Measurements from ENCODE around the gene MAML3. TPM values are rescaled to one million over a fixed set of nuclear protein-coding genes. Genes with fewer than 3 reads are reported as not detected.

MAML3 gene
- total RNA-seq, 2 experiments from 2014 or later, result 2.5 to 2.9 TPM

GRCh38 chr4:139694522-139695107 lies 459.4 kb downstream of the MAML3 start:
- Histone ChIP-seq H3K36me3 (ENCODE audit: insufficient read depth, low read length) (no peaks in the 10 kb centered on the region), H3K4me1 (ENCODE audit: insufficient read depth, low read length) (no peaks in the 10 kb centered on the region), H3K4me3 (ENCODE audit: low read length) (no peak overlapping the region), H3K27me3 (ENCODE audit: control insufficient read depth in 1 of 2, insufficient read depth in 2 of 2, low read length in 2 of 2) (no peaks in the 10 kb centered on the region), H3K27ac (ENCODE audit: low read depth in 1 of 2, low read length in 2 of 2) (no peak overlapping the region), H3K9me3 (ENCODE audit: control insufficient read depth in 1 of 2, insufficient read depth in 1 of 2, low read length in 2 of 2) (peaks cover 0 to 4% of the 10 kb centered on the region in 2 experiments)
- Mint-ChIP-seq H3K4me3 (no peak overlapping the region), H3K36me3 (ENCODE audit: low read depth) (peaks cover 17% of the 10 kb centered on the region), H3K27ac (no peak overlapping the region), H3K27me3 (no peaks in the 10 kb centered on the region), H3K4me1 (ENCODE audit: low read depth) (no peaks in the 10 kb centered on the region), H3K9me3 (peaks cover 5% of the 10 kb centered on the region)
- ATAC-seq (ENCODE audit: poor library complexity), result no peak
- ChIA-PET CTCF (no interaction called here), POLR2A (no interaction called here)
- intact Hi-C loops (cut with DNase I, micrococcal nuclease), result no loop called here
- no peak for DNase-seq
- TF ChIP-seq, protein P1, sequence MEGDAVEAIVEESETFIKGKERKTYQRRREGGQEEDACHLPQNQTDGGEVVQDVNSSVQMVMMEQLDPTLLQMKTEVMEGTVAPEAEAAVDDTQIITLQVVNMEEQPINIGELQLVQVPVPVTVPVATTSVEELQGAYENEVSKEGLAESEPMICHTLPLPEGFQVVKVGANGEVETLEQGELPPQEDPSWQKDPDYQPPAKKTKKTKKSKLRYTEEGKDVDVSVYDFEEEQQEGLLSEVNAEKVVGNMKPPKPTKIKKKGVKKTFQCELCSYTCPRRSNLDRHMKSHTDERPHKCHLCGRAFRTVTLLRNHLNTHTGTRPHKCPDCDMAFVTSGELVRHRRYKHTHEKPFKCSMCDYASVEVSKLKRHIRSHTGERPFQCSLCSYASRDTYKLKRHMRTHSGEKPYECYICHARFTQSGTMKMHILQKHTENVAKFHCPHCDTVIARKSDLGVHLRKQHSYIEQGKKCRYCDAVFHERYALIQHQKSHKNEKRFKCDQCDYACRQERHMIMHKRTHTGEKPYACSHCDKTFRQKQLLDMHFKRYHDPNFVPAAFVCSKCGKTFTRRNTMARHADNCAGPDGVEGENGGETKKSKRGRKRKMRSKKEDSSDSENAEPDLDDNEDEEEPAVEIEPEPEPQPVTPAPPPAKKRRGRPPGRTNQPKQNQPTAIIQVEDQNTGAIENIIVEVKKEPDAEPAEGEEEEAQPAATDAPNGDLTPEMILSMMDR (IDR thresholded peaks at IDR 0.05), result no peak

DNA sequence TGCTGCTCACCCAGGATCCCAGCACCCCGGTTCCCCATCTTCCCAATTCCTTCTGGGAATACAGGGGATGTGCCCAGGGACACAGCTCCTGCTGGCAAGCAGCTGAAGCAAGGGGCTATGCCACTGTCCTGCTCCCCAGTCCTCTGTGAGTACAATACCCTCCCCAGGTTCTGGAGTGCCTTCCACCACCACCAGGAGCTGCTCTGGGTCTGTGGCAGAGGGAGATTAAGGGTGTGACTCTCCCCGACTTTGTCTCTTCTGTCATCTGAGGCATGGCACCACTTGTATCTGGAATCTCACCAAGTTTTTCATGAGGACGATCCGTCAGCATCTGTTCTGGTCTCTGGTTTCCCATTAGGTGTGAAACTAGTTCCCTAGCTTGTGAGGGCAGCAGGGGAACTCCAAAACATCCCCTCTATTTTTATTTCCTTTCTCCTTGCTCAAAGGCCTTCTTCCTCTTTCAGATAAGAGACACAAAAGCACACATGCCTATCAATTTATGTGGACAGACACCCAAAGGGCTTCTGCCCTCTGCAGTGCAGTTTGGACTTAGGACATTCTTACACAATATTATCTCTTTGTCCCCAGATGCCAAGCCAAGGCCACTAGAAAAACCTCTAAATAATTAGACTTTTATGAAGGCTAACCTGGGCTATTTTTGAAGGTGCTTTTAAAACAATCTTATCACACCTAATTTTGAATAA lies 461.5 kb downstream of the MAML3 start:
- Mint-ChIP-seq H3K4me1 (ENCODE audit: low read depth) (no peaks in the 10 kb centered on the region), H3K36me3 (ENCODE audit: low read depth) (peaks cover 17% of the 10 kb centered on the region), H3K27ac (no peak overlapping the region), H3K9me3 (peaks cover 5% of the 10 kb centered on the region), H3K27me3 (no peaks in the 10 kb centered on the region), H3K4me3 (no peak overlapping the region)
- ATAC-seq (ENCODE audit: poor library complexity) (no peak), DNase-seq (peak in 2 of 14 experiments; percentile 7 to 11)
- Histone ChIP-seq H3K27me3 (ENCODE audit: control insufficient read depth in 1 of 2, insufficient read depth in 2 of 2, low read length in 2 of 2) (no peaks in the 10 kb centered on the region), H3K4me3 (ENCODE audit: low read length) (no peak overlapping the region), H3K36me3 (ENCODE audit: insufficient read depth, low read length) (no peaks in the 10 kb centered on the region), H3K27ac (ENCODE audit: low read depth in 1 of 2, low read length in 2 of 2) (no peak overlapping the region), H3K9me3 (ENCODE audit: control insufficient read depth in 1 of 2, insufficient read depth in 1 of 2, low read length in 2 of 2) (no peaks in the 10 kb centered on the region), H3K4me1 (ENCODE audit: insufficient read depth, low read length) (no peaks in the 10 kb centered on the region)
- intact Hi-C loops (cut with DNase I, micrococcal nuclease), result no loop called here
- ChIA-PET CTCF (no interaction called here), POLR2A (no interaction called here)
- TF ChIP-seq, protein P1 (IDR thresholded peaks at IDR 0.05), result no peak

GRCh38 chr4:139690419-139690818 lies 463.6 kb downstream of the MAML3 start:
- H3K27ac ChIP-seq (ENCODE audit: low read depth in 1 of 2, low read length in 2 of 2), result no peak overlapping the region
- ChIA-PET POLR2A (no interaction called here), CTCF (no interaction called here)
- H3K4me1 Mint-ChIP-seq (ENCODE audit: low read depth), result no peaks in the 10 kb centered on the region
- H3K4me1 ChIP-seq (ENCODE audit: insufficient read depth, low read length), result no peaks in the 10 kb centered on the region
- intact Hi-C loops (cut with DNase I, micrococcal nuclease), result no loop called here
- TF ChIP-seq, protein P1 (IDR thresholded peaks at IDR 0.05), result no peak
- H3K27ac Mint-ChIP-seq, result no peak overlapping the region
- no peaks in the 10 kb centered on the region for H3K36me3 Mint-ChIP-seq (ENCODE audit: low read depth)
- no peak for ATAC-seq (ENCODE audit: poor library complexity)
- no peak for DNase-seq
- no peaks in the 10 kb centered on the region for H3K27me3 ChIP-seq (ENCODE audit: control insufficient read depth in 1 of 2, insufficient read depth in 2 of 2, low read length in 2 of 2)
- H3K9me3 Mint-ChIP-seq, result no peaks in the 10 kb centered on the region
- H3K9me3 ChIP-seq (ENCODE audit: control insufficient read depth in 1 of 2, insufficient read depth in 1 of 2, low read length in 2 of 2), result no peaks in the 10 kb centered on the region
- H3K4me3 ChIP-seq (ENCODE audit: low read length), result no peak overlapping the region
- H3K27me3 Mint-ChIP-seq, result no peaks in the 10 kb centered on the region
- H3K4me3 Mint-ChIP-seq, result no peak overlapping the region
- H3K36me3 ChIP-seq (ENCODE audit: insufficient read depth, low read length), result no peaks in the 10 kb centered on the region

All from CD4-positive, alpha-beta T cell (primary cell).